HG02642 (cell line): ENCODE data around the gene KAT6B.
"Not testable (repeated sequence)": the region's sequence is repeated elsewhere in the genome, so short reads cannot be mapped to it uniquely, and the experiment has no call there.

ENCODE experiments used
- ATAC-seq: cut with Tn5 transposase; IDR thresholded peaks from one replicate; pipeline ENCODE4 v1.9.1; 2021; ENCODE audit warnings: mild to moderate bottlenecking; ENCODE audit not compliant: unreplicated experiment, poor library complexity

Gene KAT6B

DNA sequence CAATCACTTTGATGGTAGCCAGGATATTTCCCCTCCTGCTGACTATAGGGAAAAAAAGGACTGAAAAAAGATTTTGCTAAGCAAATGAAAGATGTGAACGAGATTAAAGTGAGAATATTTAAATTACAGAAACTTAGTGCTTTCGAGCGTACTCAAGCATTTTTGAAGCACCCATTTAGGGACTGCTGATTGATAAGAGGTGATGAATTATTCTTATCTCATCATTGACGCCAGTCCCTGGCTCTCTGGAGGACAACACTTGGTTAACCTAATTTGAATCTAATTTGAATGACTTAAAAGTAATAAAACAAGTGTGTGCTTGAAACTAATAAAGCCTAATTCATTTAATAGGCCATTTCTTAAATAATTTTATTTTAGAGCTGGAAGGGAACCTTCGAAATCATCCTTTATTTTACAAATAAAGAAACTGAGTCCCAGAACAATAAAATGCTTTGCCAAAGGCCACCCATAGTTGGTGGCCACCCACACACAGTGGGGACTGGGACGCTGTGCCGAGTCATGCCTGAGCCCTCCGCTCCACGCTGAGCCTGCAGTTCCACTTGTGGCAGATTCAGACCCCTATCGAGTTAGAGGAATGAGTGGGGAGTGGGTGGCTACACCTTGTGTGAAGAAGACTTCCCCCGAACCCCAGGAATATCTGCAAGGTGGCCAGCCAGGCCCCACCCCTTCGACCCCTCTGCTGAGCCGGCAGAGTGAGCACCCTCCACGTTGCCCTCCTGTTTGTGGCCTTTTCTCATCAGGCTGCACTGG, 223.9 kb downstream of the KAT6B start:
- ATAC-seq, result no peak

DNA sequence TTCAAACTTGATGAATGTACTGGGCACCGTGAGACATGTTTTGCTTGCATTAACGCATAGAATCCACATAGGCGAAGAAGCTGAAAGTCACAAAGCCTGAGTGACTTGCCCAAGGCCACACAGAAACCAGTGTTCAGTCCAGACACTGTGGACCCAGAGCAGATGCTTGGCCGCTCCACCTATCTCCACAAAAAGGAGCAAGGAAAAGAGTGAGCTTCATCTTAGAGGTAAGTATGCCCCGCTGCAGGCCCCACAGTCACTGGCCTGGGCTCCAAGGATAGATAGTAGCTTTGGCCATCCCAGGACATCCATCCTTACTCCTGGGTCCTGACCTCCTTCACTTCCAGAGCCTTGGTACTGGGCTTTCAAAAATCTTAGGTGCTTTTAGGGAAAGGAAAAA, 224.9 kb downstream of the KAT6B start:
- no peak for ATAC-seq

DNA sequence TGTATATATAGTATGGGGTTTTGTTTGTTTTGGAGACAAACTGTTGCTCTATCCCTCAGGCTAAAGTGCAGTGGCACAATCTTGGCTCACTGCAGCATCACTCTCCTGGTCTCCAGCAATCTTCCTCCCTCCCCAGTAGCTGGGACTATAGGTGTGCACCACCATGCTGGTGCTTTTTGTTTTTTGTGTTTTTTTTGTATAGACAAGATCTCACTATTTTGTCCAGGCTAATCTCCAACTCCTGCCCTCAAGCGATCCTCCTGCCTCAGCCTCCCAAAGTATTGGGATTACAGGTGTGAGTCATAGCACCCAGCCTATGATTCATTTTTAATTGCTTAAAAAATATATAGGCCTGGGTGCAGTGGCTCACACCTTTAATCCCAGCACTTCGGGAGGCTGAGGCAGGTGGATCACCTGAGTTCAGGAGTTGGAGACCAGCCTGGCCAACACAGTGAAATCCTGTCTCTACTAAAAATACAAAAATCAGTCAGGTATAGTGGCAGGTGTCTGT, 229.6 kb downstream of the KAT6B start:
- ATAC-seq, result not testable (repeated sequence)

DNA sequence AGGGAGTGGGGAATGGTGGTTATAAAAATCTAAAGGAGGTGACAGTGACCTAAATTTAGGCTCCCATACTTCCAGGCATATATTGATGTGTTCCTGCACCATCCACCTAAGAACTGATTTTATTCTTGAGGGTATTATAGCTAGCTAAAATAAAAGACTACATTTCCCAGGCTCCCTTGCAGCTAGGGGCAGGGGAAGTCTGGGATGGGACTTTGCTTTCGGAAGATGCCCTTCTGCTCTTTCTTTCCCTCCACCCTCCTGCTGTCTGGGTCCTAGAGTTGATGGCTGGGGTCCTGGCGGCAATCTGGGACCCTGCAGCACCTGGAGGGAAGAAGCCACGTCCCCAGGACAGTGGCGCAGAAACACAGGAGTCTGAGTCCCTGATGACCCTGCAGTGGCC, 231.3 kb downstream of the KAT6B start:
- ATAC-seq, result no peak

DNA sequence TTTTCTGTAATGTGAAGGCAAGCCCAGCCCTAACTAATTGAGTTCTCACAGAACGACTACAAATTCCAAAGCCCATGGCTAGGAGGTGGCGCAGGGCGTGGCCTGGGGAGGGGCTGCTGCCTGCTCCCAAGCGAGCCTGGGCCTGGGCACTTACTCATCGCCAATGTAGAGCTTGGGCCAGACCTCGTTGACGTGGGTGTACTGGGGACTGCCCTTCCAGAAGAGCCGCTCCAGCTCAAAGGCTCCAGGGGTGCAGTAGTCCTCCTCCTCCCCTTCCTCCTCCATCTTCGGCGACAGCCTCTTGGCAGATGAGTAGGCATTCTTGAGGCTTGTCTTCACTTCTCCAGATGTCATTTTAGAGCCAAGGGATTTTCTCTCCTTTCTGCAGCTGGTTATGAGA, 231.8 kb downstream of the KAT6B start:
- ATAC-seq, result no peak

DNA sequence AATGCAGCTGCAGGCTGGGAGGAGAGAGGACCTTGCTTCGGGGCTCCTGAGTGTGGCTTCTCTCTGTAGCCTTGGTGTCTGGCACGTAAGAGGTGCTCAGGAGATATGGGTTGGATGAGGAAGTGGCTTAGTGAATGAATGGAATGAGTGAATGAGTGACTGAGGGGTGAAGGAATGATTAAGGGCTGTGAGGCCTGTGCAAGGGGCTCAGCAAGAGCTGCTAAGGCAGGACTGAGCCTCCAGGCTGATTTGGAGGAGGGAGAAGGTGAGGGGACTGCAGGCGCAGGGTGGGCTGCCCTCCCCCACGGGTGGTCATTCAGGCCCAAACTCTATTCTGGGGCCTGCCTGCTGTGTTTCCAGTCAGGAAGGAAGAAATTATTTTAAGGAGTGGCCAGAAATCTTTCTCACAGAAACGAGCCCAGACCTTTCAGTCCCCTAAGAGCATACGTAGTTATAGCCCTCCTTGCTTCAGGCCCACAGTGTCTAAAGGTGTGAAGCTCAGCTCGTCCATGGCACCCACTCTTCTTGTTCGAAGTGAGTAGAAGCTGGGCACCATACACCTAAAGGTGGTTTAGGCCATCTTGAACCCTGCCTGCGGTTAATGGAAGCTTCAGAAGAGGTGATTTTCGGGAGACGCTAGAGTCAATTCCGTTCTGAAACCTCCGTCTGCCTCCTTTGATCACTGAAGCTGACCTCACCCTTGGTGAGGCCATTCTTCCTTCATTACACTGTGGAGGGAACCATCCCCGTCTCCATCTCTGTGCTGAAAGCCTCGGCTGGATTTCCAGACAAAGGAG, 235.5 kb downstream of the KAT6B start:
- ATAC-seq, result no peak

DNA sequence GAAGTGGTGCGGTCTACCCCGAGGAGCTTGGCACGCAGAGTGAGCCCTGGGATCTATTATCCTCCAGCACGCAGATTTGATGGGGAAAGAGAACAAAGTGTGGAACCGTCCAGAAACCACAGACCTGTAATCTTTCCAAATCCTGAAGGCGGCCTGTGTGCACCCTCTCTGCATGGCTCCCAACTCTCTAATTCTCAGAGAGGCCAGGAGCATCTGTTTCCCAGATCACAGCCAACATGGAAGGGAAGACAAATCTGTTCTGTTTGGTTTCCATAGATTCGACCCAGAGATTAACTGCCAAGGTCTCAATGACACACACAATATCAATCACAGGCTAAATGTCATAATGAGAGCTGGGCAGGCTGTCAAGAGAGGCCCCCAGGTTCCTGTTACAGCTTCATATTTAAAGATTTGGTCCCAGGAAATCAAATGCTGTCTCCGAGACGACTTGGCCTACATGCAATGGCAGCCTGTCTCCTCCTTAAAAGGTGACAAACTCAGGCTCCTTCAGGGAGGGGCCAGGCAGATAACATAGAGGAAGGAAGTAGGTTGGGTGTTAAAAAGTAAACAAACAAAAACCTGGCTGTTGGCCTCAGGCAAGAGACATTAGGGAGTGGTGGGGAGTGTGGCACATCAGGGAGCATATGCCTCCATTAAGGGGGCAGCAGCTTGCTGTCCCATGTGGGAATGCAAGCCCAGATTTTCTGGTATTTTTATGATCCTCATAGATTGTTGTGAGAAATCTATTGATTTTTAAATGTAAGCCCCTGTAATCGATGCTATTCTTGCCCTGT, 236.3 kb downstream of the KAT6B start:
- no peak for ATAC-seq

DNA sequence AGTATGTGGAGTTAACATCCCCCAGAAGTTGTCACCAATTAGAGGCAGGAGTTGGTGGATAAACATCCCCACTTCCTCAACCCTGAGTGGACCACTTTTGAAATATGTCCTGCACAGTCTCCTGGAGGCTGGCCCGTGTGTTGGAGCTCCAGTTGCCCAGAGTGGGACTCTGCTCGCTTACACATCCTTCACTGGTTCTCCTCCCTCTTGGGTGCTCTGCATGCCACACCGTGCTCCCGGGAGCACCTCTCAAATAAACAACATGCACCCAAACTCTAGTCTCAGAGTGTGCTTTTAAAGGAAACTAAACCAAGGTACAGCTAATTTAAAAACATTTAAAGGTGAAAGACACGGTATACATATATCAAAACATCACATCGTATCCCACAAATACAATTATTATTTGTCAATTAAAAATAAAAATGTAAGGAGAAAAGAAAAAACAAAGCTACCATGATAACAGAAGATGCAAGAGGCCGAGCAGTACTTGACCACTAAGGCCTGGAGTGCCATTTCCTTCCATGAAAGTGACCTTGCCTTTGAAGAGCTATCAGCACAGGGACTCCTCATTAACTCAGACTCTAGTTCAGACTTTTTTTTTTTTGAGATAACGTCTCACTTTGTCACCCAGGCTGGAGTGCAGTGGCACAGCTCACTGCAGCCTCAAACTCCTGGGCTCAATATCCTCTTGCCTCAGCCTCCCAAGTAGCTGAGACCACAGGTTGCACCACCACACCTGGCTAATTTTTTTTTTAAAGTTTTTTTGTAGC, 237.2 kb downstream of the KAT6B start:
- no peak for ATAC-seq

DNA sequence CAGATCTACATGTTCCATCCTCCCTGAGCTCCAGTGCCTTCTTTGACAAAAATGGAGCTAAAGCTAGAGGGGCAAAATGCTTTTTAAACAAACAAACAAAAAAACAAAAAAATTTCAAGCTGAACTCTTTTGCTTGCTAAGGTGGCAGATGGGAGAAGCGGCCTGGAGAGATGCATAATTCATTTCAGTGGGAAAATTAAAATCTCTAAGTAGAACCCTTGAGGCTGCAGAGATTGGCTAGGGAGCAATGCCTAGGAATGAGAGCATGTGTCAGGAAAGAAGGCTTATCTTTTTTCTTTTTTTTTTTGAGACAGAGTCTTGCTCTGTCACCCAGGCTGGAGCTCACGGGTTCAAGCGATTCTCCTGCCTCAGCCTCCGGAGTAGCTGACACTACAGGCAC, 238.7 kb downstream of the KAT6B start:
- ATAC-seq, result no peak

DNA sequence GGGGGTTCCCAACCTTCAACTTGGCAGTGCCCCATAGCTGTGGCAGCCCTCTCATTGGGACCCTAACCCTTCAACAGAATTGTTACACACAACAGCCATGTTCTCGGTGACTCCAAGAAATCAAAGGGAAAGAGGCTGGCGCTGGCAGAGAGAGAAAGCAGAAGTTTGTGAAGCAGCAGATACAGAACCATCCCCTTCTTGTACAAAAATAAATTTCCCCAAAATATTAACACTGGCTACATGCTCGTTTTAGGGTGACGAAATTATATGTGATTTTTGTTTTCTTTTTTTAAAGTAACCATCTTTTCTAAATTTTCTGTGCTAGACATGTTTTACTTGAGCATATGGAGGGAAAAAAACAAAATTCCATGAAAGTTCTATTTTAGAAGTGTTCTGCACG, 239.9 kb downstream of the KAT6B start:
- no peak for ATAC-seq

DNA sequence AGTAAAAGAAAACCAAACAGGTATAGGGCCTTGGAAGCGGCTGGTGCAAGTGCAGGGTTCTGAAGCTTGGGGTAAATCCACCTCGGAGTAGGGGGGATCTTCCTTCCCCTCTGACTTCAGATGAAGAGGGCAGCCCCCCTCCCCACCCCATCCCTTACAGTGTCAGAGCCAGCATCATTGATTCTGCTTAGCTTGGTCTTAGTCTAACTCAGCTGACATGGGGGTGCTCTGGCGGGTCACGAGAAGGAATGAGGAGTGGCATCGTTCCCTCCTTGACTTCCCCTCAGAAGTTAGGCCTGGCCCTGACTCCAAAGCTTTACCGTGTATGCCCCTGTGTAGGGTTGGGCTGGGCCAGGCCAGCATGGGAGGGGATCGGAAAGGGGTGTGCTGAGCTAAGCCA, 240.9 kb downstream of the KAT6B start:
- no peak for ATAC-seq

DNA sequence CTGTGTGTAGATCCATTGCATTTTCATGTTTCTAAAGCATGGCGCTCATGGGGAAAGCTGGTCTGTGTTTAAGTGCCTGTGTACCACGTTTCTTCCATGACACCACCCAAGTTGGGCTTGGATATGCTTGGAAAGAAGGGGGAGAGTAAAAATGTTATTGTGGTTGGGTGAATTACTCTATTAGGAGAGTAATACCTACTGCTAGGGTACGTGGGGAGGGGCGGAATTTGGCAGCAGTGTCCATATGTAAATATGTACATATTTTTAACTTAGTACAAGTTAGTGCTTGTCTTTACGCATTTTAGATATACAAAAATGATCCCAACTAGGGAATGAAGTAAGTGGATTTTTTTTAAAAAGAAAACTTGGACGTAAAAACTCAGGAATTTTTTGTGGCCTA, 242.1 kb downstream of the KAT6B start:
- no peak for ATAC-seq

DNA sequence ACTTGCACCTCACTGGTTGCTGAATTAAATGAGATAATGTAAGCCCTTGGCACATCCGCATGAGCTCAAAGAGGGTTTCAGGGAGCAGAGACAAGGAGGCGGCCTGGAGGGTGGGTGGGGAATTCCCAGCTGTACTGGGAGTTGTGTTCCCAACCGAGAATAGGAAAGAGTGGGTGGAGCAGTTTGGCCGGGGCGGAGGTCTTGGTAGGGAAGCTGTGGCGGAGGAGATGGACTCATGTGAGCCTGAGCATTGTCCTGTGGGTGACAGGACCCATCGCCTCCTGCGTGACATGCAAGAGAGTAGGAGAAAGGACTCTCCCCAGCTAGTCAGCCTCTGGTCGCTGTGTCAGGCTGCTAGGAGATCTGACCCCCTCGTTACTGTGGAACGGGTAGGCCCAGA, 244.1 kb downstream of the KAT6B start:
- ATAC-seq, result no peak

DNA sequence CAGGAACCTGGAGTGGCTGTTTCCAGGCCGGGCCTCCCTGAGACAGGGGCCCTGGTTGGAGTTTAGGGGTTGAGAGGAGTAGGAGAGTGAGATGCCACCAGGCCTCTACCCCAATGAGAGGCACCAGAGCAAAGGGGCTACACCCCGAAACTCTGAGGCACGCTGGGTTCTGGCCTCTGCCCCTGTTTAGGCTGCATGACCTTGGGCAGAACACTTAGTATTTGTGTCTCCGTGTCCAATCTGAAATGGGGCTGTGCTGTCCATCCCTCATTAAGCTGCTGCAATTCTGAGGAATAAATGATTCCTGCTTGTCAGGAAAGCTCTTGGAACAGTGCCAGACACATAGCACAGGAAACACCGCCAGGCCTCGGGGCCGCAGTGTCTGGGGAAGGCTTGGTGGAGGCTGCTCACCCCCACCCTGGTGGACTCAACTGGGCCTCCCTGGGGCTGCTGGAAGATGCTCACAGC, 244.6 kb downstream of the KAT6B start:
- ATAC-seq, result no peak

DNA sequence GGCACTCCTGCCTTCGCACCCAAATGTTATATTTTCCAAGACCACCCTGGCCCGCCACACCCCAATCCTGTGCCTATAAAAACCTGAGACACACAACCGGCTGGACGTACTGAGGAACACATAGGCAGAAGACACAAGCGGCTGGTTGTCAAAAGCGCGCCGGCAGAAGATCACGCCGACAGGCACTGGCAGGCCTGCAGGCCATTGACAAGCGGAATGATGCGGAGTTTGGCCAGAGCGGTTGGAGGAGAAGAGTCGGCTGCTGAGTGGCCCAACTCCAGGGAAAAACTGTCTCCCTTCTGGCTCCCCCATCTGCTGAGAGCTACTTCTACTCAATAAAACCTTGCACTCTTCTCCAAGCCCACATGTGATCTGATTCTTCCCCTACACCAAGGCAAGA, 245.4 kb downstream of the KAT6B start:
- ATAC-seq, result no peak

DNA sequence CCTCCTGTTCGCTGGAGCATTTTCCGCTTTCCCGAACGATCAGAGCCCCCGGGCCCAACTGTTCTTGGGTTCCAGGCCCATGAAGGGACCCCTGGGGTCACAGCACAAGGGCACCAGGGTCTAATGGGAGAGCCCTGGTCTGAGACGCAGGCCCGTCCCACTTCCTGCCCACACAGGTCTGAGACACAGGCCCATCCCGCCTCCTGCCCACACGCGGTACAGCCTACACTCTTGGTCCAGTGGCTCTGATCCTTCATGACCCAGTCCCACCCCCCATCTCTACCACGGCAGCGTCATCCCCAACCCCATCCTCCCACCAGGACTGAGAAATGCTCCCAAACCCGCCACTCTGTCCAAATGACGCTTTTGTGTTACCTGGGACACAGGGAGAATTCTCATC, 246.3 kb downstream of the KAT6B start:
- ATAC-seq, result no peak

DNA sequence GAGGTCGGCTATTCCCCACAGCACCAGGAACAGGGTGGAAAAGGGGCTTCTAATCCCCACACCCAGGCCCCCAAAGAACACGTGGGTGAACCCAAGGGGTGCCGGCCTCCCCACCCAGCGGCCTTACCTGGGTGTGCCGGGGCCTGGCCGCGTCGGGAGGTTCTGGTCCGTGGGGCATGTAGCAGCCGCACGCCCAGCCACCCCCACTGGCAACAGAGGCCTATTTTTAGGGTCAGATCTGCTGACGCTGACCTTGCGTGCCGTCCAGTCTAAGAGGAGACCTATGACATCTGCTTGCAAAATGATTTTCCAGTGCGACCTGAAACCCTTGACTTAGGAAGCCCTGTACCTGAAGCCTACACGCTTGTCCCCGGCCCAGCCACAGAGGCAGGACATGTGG, 247.0 kb downstream of the KAT6B start:
- no peak for ATAC-seq

DNA sequence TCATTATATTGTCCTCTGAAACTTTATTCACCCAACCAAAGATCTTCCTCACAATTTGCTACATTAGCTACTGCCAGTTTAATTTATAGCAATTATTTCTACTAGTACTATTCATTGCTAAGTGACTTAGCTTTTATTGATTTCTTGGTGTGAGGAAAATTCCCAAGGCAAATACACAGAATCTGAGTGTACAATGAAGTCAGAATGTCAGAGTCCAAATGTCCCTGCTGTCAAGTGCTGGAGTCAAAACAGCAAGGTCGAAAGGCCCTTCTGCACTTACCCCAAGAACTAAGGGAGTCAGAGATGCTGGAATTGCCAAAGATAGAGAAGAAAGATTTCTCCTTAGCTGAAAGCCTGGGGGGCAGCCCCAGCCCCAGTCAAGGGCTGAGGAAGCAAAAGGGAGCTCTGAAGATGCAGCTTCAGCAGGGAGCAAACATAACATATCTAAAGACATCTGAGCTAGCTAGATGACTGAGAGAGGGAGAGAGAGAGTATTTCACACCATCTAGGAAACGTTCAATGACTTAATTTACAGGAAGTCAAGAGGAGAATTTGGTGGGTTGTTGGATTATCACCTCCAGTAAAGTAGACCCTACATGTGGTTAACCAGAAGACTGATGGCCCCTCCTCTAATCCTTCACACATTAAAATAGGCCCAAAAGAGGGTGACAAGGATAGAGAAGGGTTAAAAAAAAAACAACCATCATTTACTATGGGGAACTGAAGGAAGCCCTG, 248.5 kb downstream of the KAT6B start:
- ATAC-seq, result no peak

DNA sequence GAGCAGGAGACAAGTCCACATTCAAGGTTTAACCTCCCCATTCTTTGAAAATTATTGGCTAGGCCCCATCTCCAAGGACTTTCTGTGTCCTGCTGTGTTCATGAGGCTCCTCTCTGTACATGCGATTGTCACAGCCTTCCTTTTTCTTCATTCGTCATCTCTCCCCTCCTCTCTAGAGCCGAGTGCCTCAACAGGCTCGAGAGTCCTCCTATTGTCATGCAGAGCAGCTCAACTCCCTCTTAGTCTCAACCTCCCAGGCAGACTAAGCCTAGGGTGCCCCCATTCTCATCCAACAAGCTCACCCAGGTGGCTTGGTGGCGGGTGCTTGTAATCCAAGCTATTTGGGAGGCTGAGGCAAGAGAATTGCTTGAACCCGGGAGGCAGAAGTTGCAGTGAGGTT, 249.9 kb downstream of the KAT6B start:
- no peak for ATAC-seq
